ENCODE results near the gene SERPINB2.

DNA sequence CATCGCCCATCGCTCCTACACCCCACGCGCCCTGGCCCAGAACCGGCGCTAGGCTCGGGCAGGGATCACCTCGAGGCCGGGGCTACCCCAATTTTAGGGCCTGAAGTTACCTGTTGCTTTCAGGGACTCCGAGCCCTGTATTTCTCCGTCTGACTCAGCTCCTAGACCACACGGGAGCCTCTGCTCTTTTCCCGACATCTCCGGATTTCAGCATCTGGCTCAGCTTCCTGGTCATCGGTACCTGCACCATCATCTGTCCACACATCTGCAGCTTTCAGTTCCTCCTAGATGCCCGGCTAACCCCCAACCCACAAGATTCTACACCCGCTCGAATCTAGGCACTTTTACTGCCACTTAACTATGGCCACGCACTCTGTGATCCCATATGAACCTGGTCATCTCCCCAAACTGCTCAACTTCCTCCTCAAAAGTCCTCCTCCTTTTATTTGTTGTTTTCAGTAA, 49.5 kb downstream of the SERPINB2 start:
- TF ChIP-seq CTCF (IDR thresholded peaks at IDR 0.05): no peak
- no peak for TF ChIP-seq POLR2A (IDR thresholded peaks at IDR 0.05)

Data from esophagus squamous epithelium (tissue), 4 donors.